H1 (cell line): Measurements from ENCODE around the gene MATN4. TPM values are rescaled to one million over a fixed set of nuclear protein-coding genes. Genes with fewer than 3 reads are reported as not detected.

Experiments used
- CTCF ChIA-PET: fragments of 300-600 bp; sonication (Branson Sonifier 250); formaldehyde crosslinking; loops from one replicate; lab custom pipeline; 2021; ENCODE audit not compliant: partially characterized antibody; lab: Charles Lee
- POLR2A ChIA-PET: fragments of 300-600 bp; sonication (Branson Sonifier 250); formaldehyde crosslinking; loops from one replicate; lab custom pipeline; 2021; ENCODE audit warnings: inconsistent platforms; ENCODE audit not compliant: partially characterized antibody; lab: Charles Lee
- DNase-seq, 2 experiments: peaks; one replicate each; pipeline versions ENCODE4 v3.0.0 to v3.0.0-alpha.2; 2010 to 2022; ENCODE audit warnings: low spot score in 2 of 2, low read depth in 1 of 2, mixed read lengths in 1 of 2
- FAIRE-seq: peaks from 2 replicates; lab custom pipeline; 2011; peaks lifted over from hg19 to GRCh38; lab: Jason Lieb, UNC
- H2AFZ ChIP-seq: 2 replicates; pipeline ENCODE4 v1.8.1; 2012; ENCODE audit warnings: low read length, inconsistent platforms
- H2AK5ac ChIP-seq: 2 replicates; pipeline ENCODE4 v1.6.1; 2013; ENCODE audit warnings: low read depth, low read length
- H2BK120ac ChIP-seq: replicated peaks from 2 replicates; pipeline ENCODE3; 2013; ENCODE audit warnings: low read depth, low read length, inconsistent platforms
- H2BK12ac ChIP-seq: 2 replicates; pipeline ENCODE4 v1.6.1; 2013; ENCODE audit warnings: low read depth, low read length
- H2BK15ac ChIP-seq: 2 replicates; pipeline ENCODE4 v1.6.1; 2013; ENCODE audit warnings: low read length
- H2BK20ac ChIP-seq: 2 replicates; pipeline ENCODE4 v1.6.1; 2013; ENCODE audit warnings: low read length
- H2BK5ac ChIP-seq: 2 replicates; pipeline ENCODE4 v1.6.1; 2013; ENCODE audit warnings: low read depth, low read length
- H3K14ac ChIP-seq: 2 replicates; pipeline ENCODE4 v1.6.1; 2013; ENCODE audit warnings: inconsistent platforms; ENCODE audit not compliant: insufficient read length
- H3K18ac ChIP-seq: 2 replicates; pipeline ENCODE4 v1.6.1; 2013; ENCODE audit warnings: low read length; ENCODE audit errors: extremely low read depth
- H3K23ac ChIP-seq: 2 replicates; pipeline ENCODE4 v1.6.1; 2013; ENCODE audit warnings: inconsistent platforms; ENCODE audit not compliant: insufficient read length
- H3K23me2 ChIP-seq: 2 replicates; pipeline ENCODE4 v1.6.1; 2013; ENCODE audit warnings: low read depth, low read length
- H3K27ac ChIP-seq: 2 replicates; pipeline ENCODE4 v1.6.1; 2011; ENCODE audit warnings: low read depth, low read length, inconsistent platforms
- H3K27me3 ChIP-seq, 4 experiments: replicated peaks in 1 of 4; 1 replicate in 1 of 4; 2 replicates in 3 of 4; pipeline versions ENCODE4 v1.6.1 to v1.8.1; 2011 to 2013; ENCODE audit warnings: low read length in 3 of 4, mild to moderate bottlenecking in 3 of 4, inconsistent platforms in 2 of 4, mixed read lengths in 2 of 4, moderate library complexity in 1 of 4; ENCODE audit not compliant: control insufficient read depth in 3 of 4, insufficient read depth in 3 of 4; ENCODE audit errors: extremely low read depth in 1 of 4
- H3K36me3 ChIP-seq, 4 experiments: 2 replicates each; pipeline versions ENCODE4 v1.6.1 to v1.8.1; 2011 to 2013; ENCODE audit warnings: mild to moderate bottlenecking in 4 of 4, low read length in 3 of 4, moderate library complexity in 2 of 4, control low read depth in 1 of 4, inconsistent platforms in 1 of 4; ENCODE audit not compliant: insufficient read depth in 4 of 4, control insufficient read depth in 2 of 4
- H3K4ac ChIP-seq: replicated peaks from 2 replicates; pipeline ENCODE3; 2013; ENCODE audit warnings: low read length, low read depth, mixed read lengths, inconsistent platforms; ENCODE audit not compliant: insufficient read length
- H3K4me1 ChIP-seq, 4 experiments: replicated peaks in 1 of 4; 1 replicate in 1 of 4; 2 replicates in 3 of 4; pipeline versions ENCODE4 v1.6.1 to v1.8.1; 2011 to 2013; ENCODE audit warnings: low read length in 3 of 4, inconsistent platforms in 2 of 4, mixed read lengths in 1 of 4; ENCODE audit not compliant: insufficient read depth in 4 of 4, control insufficient read depth in 3 of 4
- H3K4me2 ChIP-seq, 2 experiments: 2 replicates each; pipeline versions ENCODE4 v1.6.1 to v1.8.1; 2011 to 2013; ENCODE audit warnings: low read depth in 2 of 2, low read length in 2 of 2, control low read depth in 1 of 2, inconsistent platforms in 1 of 2, mild to moderate bottlenecking in 1 of 2; ENCODE audit not compliant: insufficient read depth in 1 of 2
- H3K4me3 ChIP-seq, 4 experiments: fragments of 200-600, 300-600 bp in 1 of 4; sonication (generic), shearing (Covaris generic), sonication (Bioruptor Twin) in 1 of 4; 2 replicates each; pipeline versions ENCODE4 v1.5.1 to v1.8.1; 2011 to 2016; ENCODE audit warnings: low read length in 4 of 4, low read depth in 3 of 4, control low read depth in 2 of 4, inconsistent platforms in 2 of 4, mild to moderate bottlenecking in 2 of 4, mixed read lengths in 1 of 4, moderate library complexity in 1 of 4; ENCODE audit not compliant: insufficient read depth in 2 of 4; ENCODE audit errors: extremely low read depth in 1 of 4
- H3K56ac ChIP-seq: replicated peaks from 2 replicates; pipeline ENCODE3; 2013; ENCODE audit warnings: low read depth, mild to moderate bottlenecking, mixed read lengths, low read length, inconsistent platforms; ENCODE audit not compliant: insufficient read length
- H3K79me1 ChIP-seq: 2 replicates; pipeline ENCODE4 v1.6.1; 2013; ENCODE audit warnings: low read depth, low read length, control low read depth
- H3K79me2 ChIP-seq, 2 experiments: 2 replicates each; pipeline versions ENCODE4 v1.6.1 to v1.8.1; 2012 to 2013; ENCODE audit warnings: low read length in 2 of 2, mild to moderate bottlenecking in 2 of 2, inconsistent platforms in 1 of 2; ENCODE audit not compliant: insufficient read depth in 2 of 2, control insufficient read depth in 1 of 2
- H3K9ac ChIP-seq, 4 experiments: replicated peaks in 1 of 4; 1 replicate in 1 of 4; 2 replicates in 3 of 4; pipeline versions ENCODE4 v1.6.1 to v1.8.1; 2011 to 2013; ENCODE audit warnings: low read depth in 3 of 4, low read length in 3 of 4, control low read depth in 2 of 4, mild to moderate bottlenecking in 2 of 4, moderate library complexity in 2 of 4, inconsistent platforms in 1 of 4; ENCODE audit errors: extremely low read depth in 1 of 4
- H3K9me3 ChIP-seq, 2 experiments: 2 replicates each; pipeline versions ENCODE4 v1.6.1 to v1.8.1; 2012 to 2013; ENCODE audit warnings: mild to moderate bottlenecking in 2 of 2, moderate library complexity in 2 of 2, control low read depth in 1 of 2, inconsistent platforms in 1 of 2, low read depth in 1 of 2, low read length in 1 of 2, mixed read lengths in 1 of 2; ENCODE audit not compliant: insufficient read depth in 2 of 2
- H4K20me1 ChIP-seq, 2 experiments: replicated peaks in 1 of 2; 2 replicates each; pipeline versions ENCODE3 to v1.8.1; 2011 to 2013; ENCODE audit warnings: inconsistent platforms in 2 of 2, low read length in 2 of 2, mild to moderate bottlenecking in 1 of 2; ENCODE audit not compliant: insufficient read depth in 2 of 2, control insufficient read depth in 1 of 2
- H4K5ac ChIP-seq: 2 replicates; pipeline ENCODE4 v1.6.1; 2013; ENCODE audit warnings: low read length, low read depth, mixed read lengths, inconsistent platforms; ENCODE audit not compliant: insufficient read length
- H4K8ac ChIP-seq: 2 replicates; pipeline ENCODE4 v1.8.0; 2013; ENCODE audit warnings: mild to moderate bottlenecking, moderate library complexity, low read length, inconsistent platforms; ENCODE audit not compliant: insufficient read depth; ENCODE audit errors: extremely low read depth
- H4K91ac ChIP-seq: replicated peaks from 2 replicates; pipeline ENCODE3; 2013; ENCODE audit warnings: low read length, mixed read lengths, inconsistent platforms; ENCODE audit not compliant: insufficient read length
- ATF3 ChIP-seq: IDR thresholded peaks from 2 replicates; pipeline ENCODE4 v1.6.1; 2011; ENCODE audit warnings: low read depth, mild to moderate bottlenecking, low read length; ENCODE audit not compliant: insufficient read depth
- CTBP2 ChIP-seq: IDR thresholded peaks from 2 replicates; pipeline ENCODE4 v1.7.0; 2011; ENCODE audit warnings: borderline replicate concordance, mild to moderate bottlenecking, moderate library complexity, mixed read lengths, low read length; ENCODE audit not compliant: insufficient read depth, insufficient read length
- GABPA ChIP-seq: IDR thresholded peaks from 2 replicates; pipeline ENCODE4 v1.6.1; 2011; ENCODE audit warnings: mild to moderate bottlenecking, low read length, moderate library complexity, borderline replicate concordance; ENCODE audit not compliant: insufficient read depth
- MAFK ChIP-seq: IDR thresholded peaks from 2 replicates; pipeline ENCODE4 v1.6.1; 2012; ENCODE audit warnings: low read depth, mild to moderate bottlenecking, improper control_type of control experiment, low read length
- SP4 ChIP-seq: IDR thresholded peaks from 2 replicates; pipeline ENCODE4 v1.6.1; 2012; ENCODE audit warnings: low read length, inconsistent platforms
- TEAD4 ChIP-seq: IDR thresholded peaks from 2 replicates; pipeline ENCODE4 v1.6.1; 2012; ENCODE audit warnings: low read depth, low read length, inconsistent platforms, mixed read lengths
- WGBS, 2 experiments: shearing (Covaris generic) in 1 of 2; methylation state at CpG; one replicate each; pipeline versions ENCODE4 v1.1.6 to v1.1.7; 2013 to 2015; ENCODE audit warnings: low lambda C conversion rate in 2 of 2, mixed read lengths in 2 of 2, inconsistent platforms in 1 of 2, low coverage in 1 of 2, missing lambda C conversion rate in 1 of 2; ENCODE audit not compliant: insufficient replicate concordance in 2 of 2, insufficient coverage in 1 of 2, insufficient read length in 1 of 2; ENCODE audit errors: extremely low coverage in 1 of 2, missing lambda C conversion rate in 1 of 2; 5-methylcytosine and 5-hydroxymethylcytosine counted together
- polyA plus RNA-seq, 7 experiments: library from polyadenylated mRNA; depleted of rRNA in 3 of 7; stranded (reverse) in 5 of 7; unstranded in 2 of 7; fragments of >200 nt in 5 of 7; fragments of 200-250 nt in 2 of 7; gene quantifications; 1 replicate in 5 of 7; 2 replicates in 1 of 7; 4 replicates in 1 of 7; pipeline versions ENCODE4 v1.2.1 to v1.2.3, GENCODE V29; 2011 to 2013; ENCODE audit warnings: missing spikeins in 2 of 7, mixed read lengths in 2 of 7
- total RNA-seq: library from RNA; stranded (reverse); fragmentation: NEBNext Ultra II Directional; extraction: Animal tissue kit (Norgen Biotek cat#: 25700); gene quantifications from 2 replicates; pipeline ENCODE4 v1.2.1, GENCODE V29; 2021

Gene MATN4
- total and polyA plus RNA-seq, 2 of the 8 experiments (the other 6 are each of a cell fraction or from before 2014, with no cell fraction given): 2.1 to 4.4 TPM

- Histone ChIP-seq H2AK5ac (no peak overlapping the region), H2BK20ac (no peak overlapping the region), H2BK5ac (no peak overlapping the region), H4K20me1 (no peaks in the 10 kb centered on the region), H2BK12ac (no peak overlapping the region), H2AFZ (no peak overlapping the region), H3K79me2 (no peaks in the 10 kb centered on the region), H3K36me3 (no peaks in the 10 kb centered on the region), H3K18ac (no peak overlapping the region), H3K9ac (no peak overlapping the region), H3K4ac (no peak overlapping the region), H3K9me3 (no peaks in the 10 kb centered on the region), H3K23me2 (no peaks in the 10 kb centered on the region), H3K14ac (no peak overlapping the region), H3K27me3 (no peaks in the 10 kb centered on the region; a peak in 1 of 7 replicates), H3K27ac (no peak overlapping the region), H3K4me3 (no peak overlapping the region), H3K4me2 (no peak overlapping the region), H4K5ac (no peak overlapping the region), H3K4me1 (peaks cover 0 to 6% (median 3%) of the 10 kb centered on the region in 4 experiments; a peak in 5 of 7 replicates), H3K23ac (no peak overlapping the region), H3K79me1 (no peaks in the 10 kb centered on the region), H4K8ac (no peak overlapping the region), H3K56ac (no peak overlapping the region), H4K91ac (no peak overlapping the region), H2BK15ac (no peak overlapping the region), H2BK120ac (no peak overlapping the region)
- ChIA-PET CTCF (interaction anchor here (1.1 to 2.9 kb wide), 3 partner anchors 22 to 37 kb away, joined by 3 to 14 read pairs (median 5); no protein-coding TSS in a partner anchor), POLR2A (no interaction called here)
- FAIRE-seq: no peak
- DNase-seq: no peak
- 72% methylated on average over 3 of the region's 3 CpGs; no CpG with 5 or more reads in 1 of the 2 experiments for WGBS, 2 experiments
- TF ChIP-seq SP4 (no peak), GABPA (no peak), MAFK (no peak), TEAD4 (no peak), CTBP2 (no peak), ATF3 (no peak)
These were observed 50.9 kb downstream of the MATN4 start for GRCh38 chr20:45257161-45257560.
